HepG2 (cell line): Measurements from ENCODE around the gene RAC3. TPM values are rescaled to one million over a fixed set of nuclear protein-coding genes. Genes with fewer than 3 reads are reported as not detected.

Experiments used
- CTCF ChIP-seq: sonication (generic); formaldehyde crosslinking; IDR thresholded peaks from 2 replicates; pipeline ENCODE4 v1.5.0; 2020; ENCODE audit warnings: mild to moderate bottlenecking, missing genetic modification reagents, moderate library complexity
- GABPB1 ChIP-seq: IDR thresholded peaks from 2 replicates; pipeline ENCODE4 v1.6.1; 2016; ENCODE audit warnings: mild to moderate bottlenecking, missing genetic modification reagents, moderate library complexity, missing compliant biosample characterization
- HMG20B ChIP-seq: conservative IDR thresholded peaks from 2 replicates; pipeline ENCODE4 v1.6.1; 2016; ENCODE audit warnings: missing genetic modification reagents, missing compliant biosample characterization
- HNRNPK ChIP-seq: fragments of 200-400 bp; formaldehyde crosslinking; IDR thresholded peaks from 2 replicates; pipeline ENCODE4 v1.6.1; 2018; ENCODE audit warnings: low read length, low read depth, moderate library complexity, mild to moderate bottlenecking; ENCODE audit not compliant: poor library complexity, severe bottlenecking
- HNRNPUL1 ChIP-seq: fragments of 200-400 bp; formaldehyde crosslinking; IDR thresholded peaks from 2 replicates; pipeline ENCODE4 v1.6.1; 2017; ENCODE audit warnings: low read depth, mild to moderate bottlenecking, low read length, moderate library complexity
- IKZF4 ChIP-seq: sonication (generic); formaldehyde crosslinking; IDR thresholded peaks from 2 replicates; pipeline ENCODE4 v1.5.1; 2020; ENCODE audit warnings: borderline replicate concordance, mild to moderate bottlenecking, low read depth, missing genetic modification reagents; ENCODE audit errors: not compliant biosample characterization
- IRF2 ChIP-seq: IDR thresholded peaks from 2 replicates; pipeline ENCODE4 v1.6.1; 2018; ENCODE audit warnings: missing genetic modification reagents, missing compliant biosample characterization
- MNT ChIP-seq: fragments of 450-650 bp; IDR thresholded peaks from 2 replicates; pipeline ENCODE4 v1.6.1; 2016
- NCOA5 ChIP-seq: sonication (generic); formaldehyde crosslinking; IDR thresholded peaks from 2 replicates; pipeline ENCODE4 v1.4.0; 2020; ENCODE audit warnings: missing genetic modification reagents
- PITX1 ChIP-seq: sonication (generic); formaldehyde crosslinking; IDR thresholded peaks from 2 replicates; pipeline ENCODE4 v1.5.1; 2020; ENCODE audit warnings: mild to moderate bottlenecking, missing genetic modification reagents
- RXRA ChIP-seq: sonication (generic); formaldehyde crosslinking; IDR thresholded peaks from 2 replicates; pipeline ENCODE4 v1.5.1; 2020; ENCODE audit warnings: missing genetic modification reagents
- SALL2 ChIP-seq: sonication (generic); formaldehyde crosslinking; IDR thresholded peaks from 2 replicates; pipeline ENCODE4 v1.8.1; 2023; ENCODE audit warnings: mild to moderate bottlenecking, missing genetic modification reagents, inconsistent platforms
- STAT6 ChIP-seq: sonication (generic); formaldehyde crosslinking; IDR thresholded peaks from 2 replicates; pipeline ENCODE4 v1.4.0; 2020; ENCODE audit warnings: missing genetic modification reagents, mild to moderate bottlenecking, borderline replicate concordance
- TBX2 ChIP-seq: sonication (generic); formaldehyde crosslinking; IDR thresholded peaks from 2 replicates; pipeline ENCODE4 v1.5.0; 2020; ENCODE audit warnings: missing genetic modification reagents, mild to moderate bottlenecking, borderline replicate concordance
- TMF1 ChIP-seq: sonication (generic); formaldehyde crosslinking; IDR thresholded peaks from 2 replicates; pipeline ENCODE4 v1.8.1; 2022; ENCODE audit warnings: low read depth, missing genetic modification reagents
- ZNF230 ChIP-seq: sonication (generic); formaldehyde crosslinking; IDR thresholded peaks from 2 replicates; pipeline ENCODE4 v1.4.0; 2020; ENCODE audit warnings: mild to moderate bottlenecking, missing genetic modification reagents
- ZNF335 ChIP-seq: sonication (generic); formaldehyde crosslinking; IDR thresholded peaks from 2 replicates; pipeline ENCODE4 v1.4.0; 2020; ENCODE audit warnings: missing genetic modification reagents
- ZNF33A ChIP-seq: sonication (generic); formaldehyde crosslinking; IDR thresholded peaks from 2 replicates; pipeline ENCODE4 v1.5.1; 2020; ENCODE audit warnings: missing genetic modification reagents, mild to moderate bottlenecking, moderate library complexity, borderline replicate concordance
- ZNF414 ChIP-seq: sonication (generic); formaldehyde crosslinking; IDR thresholded peaks from 2 replicates; pipeline ENCODE4 v1.5.0; 2020; ENCODE audit warnings: missing genetic modification reagents
- ZNF432 ChIP-seq: sonication (generic); formaldehyde crosslinking; IDR thresholded peaks from 2 replicates; pipeline ENCODE4 v1.5.0; 2020; ENCODE audit warnings: missing genetic modification reagents, mild to moderate bottlenecking, borderline replicate concordance
- ZNF484 ChIP-seq: sonication (generic); formaldehyde crosslinking; IDR thresholded peaks from 2 replicates; pipeline ENCODE4 v1.5.1; 2020; ENCODE audit warnings: mild to moderate bottlenecking, low read depth, missing genetic modification reagents, borderline replicate concordance
- ZNF703 ChIP-seq: sonication (generic); formaldehyde crosslinking; IDR thresholded peaks from 2 replicates; pipeline ENCODE4 v1.5.1; 2020; ENCODE audit warnings: missing genetic modification reagents, mild to moderate bottlenecking, moderate library complexity, borderline replicate concordance
- ZNF747 ChIP-seq: sonication (generic); formaldehyde crosslinking; IDR thresholded peaks from 2 replicates; pipeline ENCODE4 v1.8.1; 2023; ENCODE audit warnings: missing genetic modification reagents, mild to moderate bottlenecking, borderline replicate concordance
- polyA plus RNA-seq, 8 experiments: library from polyadenylated mRNA; depleted of rRNA in 3 of 8; stranded (reverse) in 7 of 8; unstranded in 1 of 8; fragments of >200 nt; fragmentation: Illumina TruSeq in 4 of 8; extraction: Trizol in 4 of 8; gene quantifications; 2 replicates each; pipeline versions ENCODE4 v1.2.1 to v1.2.3, GENCODE V29; 2011 to 2016; ENCODE audit warnings: low read depth in 4 of 8, missing spikeins in 1 of 8, mixed read lengths in 1 of 8; ENCODE audit not compliant: insufficient read depth in 1 of 8
- total RNA-seq, 5 experiments: library from RNA; depleted of rRNA; stranded (reverse); fragments of >200 nt; fragmentation: Illumina TruSeq; extraction: Trizol; gene quantifications; 2 replicates each; pipeline ENCODE4 v1.2.3, GENCODE V29; 2016; ENCODE audit warnings: low read depth in 1 of 5

The RAC3 gene
- total and polyA plus RNA-seq, 2 of the 13 experiments (the other 11 are each of a cell fraction or from before 2014, with no cell fraction given), result 10.5 to 21.3 TPM

GRCh38 chr17:82015311-82015971 is 16.0 kb upstream of the RAC3 start (continued):
- no peak for TF ChIP-seq HNRNPUL1
- TF ChIP-seq TMF1 (CRISPR knock-in tag), result no peak
- no peak for TF ChIP-seq ZNF230 (CRISPR knock-in tag)
- TF ChIP-seq STAT6 (CRISPR knock-in tag), result no peak
- no peak for TF ChIP-seq ZNF414 (CRISPR knock-in tag)
- TF ChIP-seq ZNF484 (CRISPR knock-in tag), result no peak
- 0 out of 2 replicates have a peak, but pooled peaks have one; percentile 24 for TF ChIP-seq SALL2 (CRISPR knock-in tag)
- peak; percentile 95; the same call in 1 of the 2 replicates for TF ChIP-seq RXRA (CRISPR knock-in tag)
- TF ChIP-seq NCOA5 (CRISPR knock-in tag), result no peak
- TF ChIP-seq ZNF703 (CRISPR knock-in tag), result no peak
- TF ChIP-seq GABPB1 (CRISPR knock-in tag), result peak; percentile 82
- no peak for TF ChIP-seq CTCF (CRISPR knock-in tag)
- no peak for TF ChIP-seq HNRNPK
- no peak for TF ChIP-seq IKZF4 (CRISPR knock-in tag)
- no peak for TF ChIP-seq ZNF432
- no peak for TF ChIP-seq ZNF33A (CRISPR knock-in tag)
- TF ChIP-seq ZNF335 (CRISPR knock-in tag), result no peak
- TF ChIP-seq IRF2, result no peak
- no peak for TF ChIP-seq MNT
- peak; percentile 79 for TF ChIP-seq TBX2
- no peak for TF ChIP-seq PITX1
- no peak for TF ChIP-seq ZNF747
- no peak for TF ChIP-seq HMG20B (CRISPR knock-in tag)
